T-helper 9 cell (primary cell): ENCODE data around the gene PAPOLB.
A peak's percentile ranks its signal among the peaks of the same experiment; 100 is the strongest.
"Not testable (repeated sequence)": the region's sequence is repeated elsewhere in the genome, so short reads cannot be mapped to it uniquely, and the experiment has no call there.

Source experiments
- DNase-seq: peaks from one replicate; pipeline ENCODE4 v3.0.0-alpha.2; 2020
- total RNA-seq, 2 donors: gene quantifications; one replicate each; lab custom pipeline; 2026; lab: John Stamatoyannopoulos, UW

The PAPOLB gene
- total RNA-seq: 0 reads per million in 2 donors

GRCh38 chr7:4861673-4862072, at the start of gene PAPOLB:
Gene PAPOLB, minus strand, starts transcription at chr7:4862030. Its CDS starts 220 bp downstream, at chr7:4861810.
- no peak for DNase-seq

GRCh38 chr7:4911111-4911828, 49.4 kb upstream of the PAPOLB start:
- no peak for DNase-seq

- DNase-seq: no peak
Observed at GRCh38 chr7:4906682-4907081, 44.9 kb upstream of the PAPOLB start.

- no peak for DNase-seq
Observed at GRCh38 chr7:4905171-4905570, 43.3 kb upstream of the PAPOLB start.

GRCh38 chr7:4904346-4904745, 42.5 kb upstream of the PAPOLB start:
- no peak for DNase-seq

- no peak for DNase-seq
Observed at GRCh38 chr7:4895766-4896165, 33.9 kb upstream of the PAPOLB start.

- no peak for DNase-seq
Observed at GRCh38 chr7:4894482-4894881, 32.7 kb upstream of the PAPOLB start.

GRCh38 chr7:4893929-4894475, 32.2 kb upstream of the PAPOLB start:
- DNase-seq: no peak

- not testable (repeated sequence) for DNase-seq
Observed at GRCh38 chr7:4893188-4893587, 31.4 kb upstream of the PAPOLB start.

- DNase-seq: not testable (repeated sequence)
Observed at GRCh38 chr7:4891522-4891921, 29.7 kb upstream of the PAPOLB start.

GRCh38 chr7:4889682-4890081, 27.9 kb upstream of the PAPOLB start:
- DNase-seq: no peak

GRCh38 chr7:4888161-4888560, 26.3 kb upstream of the PAPOLB start:
- DNase-seq: no peak

GRCh38 chr7:4886671-4887070, 24.8 kb upstream of the PAPOLB start:
- no peak for DNase-seq

- DNase-seq: no peak
Observed at GRCh38 chr7:4885317-4885807, 23.5 kb upstream of the PAPOLB start.

GRCh38 chr7:4884164-4884563, 22.3 kb upstream of the PAPOLB start:
- DNase-seq: no peak

GRCh38 chr7:4883372-4884144, 21.7 kb upstream of the PAPOLB start, which contains the start of gene RADIL:
Gene RADIL, minus strand, starts transcription at chr7:4883716. Its CDS starts 5,577 bp downstream, at chr7:4878139.
- peak; percentile 78 for DNase-seq

- DNase-seq: no peak
Observed at GRCh38 chr7:4883033-4883371, 21.2 kb upstream of the PAPOLB start.

- DNase-seq: no peak
Observed at GRCh38 chr7:4882169-4883032, 20.6 kb upstream of the PAPOLB start.

GRCh38 chr7:4880218-4880617, 18.4 kb upstream of the PAPOLB start:
- no peak for DNase-seq

GRCh38 chr7:4879396-4880081, 17.7 kb upstream of the PAPOLB start:
- no peak for DNase-seq

GRCh38 chr7:4878336-4879335, 16.8 kb upstream of the PAPOLB start:
- no peak for DNase-seq
